ENCODE data around the gene OR2Z1. TPM values are rescaled to one million over a fixed set of nuclear protein-coding genes. Genes with fewer than 3 reads are reported as not detected.
"Not testable (repeated sequence)": the region's sequence is repeated elsewhere in the genome, so short reads cannot be mapped to it uniquely, and the experiment has no call there.

OR2Z1 gene
- total and polyA plus RNA-seq, 7 experiments from 2014 or later: 0.12 TPM; not detected in 6

DNA sequence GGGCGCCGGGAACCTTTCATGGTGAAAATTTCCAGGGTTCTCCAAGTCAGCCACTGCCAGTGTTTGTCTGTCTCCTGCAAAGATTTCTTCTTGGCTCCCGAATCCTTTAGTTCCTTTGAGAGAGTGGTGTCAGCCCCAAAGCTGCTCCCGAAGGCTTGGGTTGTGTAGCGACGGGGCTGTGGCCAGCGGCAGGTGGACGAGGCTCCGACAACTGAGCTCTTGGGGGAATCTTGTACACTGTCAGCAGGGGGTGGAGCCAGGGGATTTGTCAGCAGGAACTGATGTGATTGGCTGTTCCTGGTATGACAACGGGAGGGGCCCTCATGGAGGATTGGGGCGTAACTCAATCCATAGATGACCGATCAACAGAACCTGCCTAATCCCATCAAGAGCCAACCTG, 52.2 kb downstream of the OR2Z1 start:
- H3K9me3 Mint-ChIP-seq; POLR2A ChIA-PET; ATAC-seq; H3K4me1 ChIP-seq (ENCODE audit: control insufficient read depth in 2 of 2, insufficient read depth in 2 of 2, low read length in 2 of 2); H3K4me3 ChIP-seq (ENCODE audit: low read length); H3K36me3 Mint-ChIP-seq; H3K4me1 Mint-ChIP-seq; DNase-seq; intact Hi-C loops (cut with micrococcal nuclease); H3K36me3 ChIP-seq (ENCODE audit: control insufficient read depth in 2 of 3, insufficient read depth in 3 of 3, low read length in 3 of 3); H3K27ac ChIP-seq (ENCODE audit: low read depth, low read length); H3K27me3 ChIP-seq (ENCODE audit: control insufficient read depth in 2 of 2, insufficient read depth in 2 of 2, low read length in 2 of 2); CTCF ChIA-PET; H3K27me3 Mint-ChIP-seq; H3K4me3 Mint-ChIP-seq; H3K9me3 ChIP-seq (ENCODE audit: control insufficient read depth in 2 of 3, low read length in 3 of 3); H3K27ac Mint-ChIP-seq: not testable (repeated sequence)

Other genes starting within 250 kb of the OR2Z1 start
- gene PRAM1, start 219.0 kb upstream of the OR2Z1 start, total RNA-seq: 10 to 100 TPM in 2 of 5 experiments, 1 to 10 TPM in 3; 1.1 to 82.8 (median 3.9) TPM
- gene PRAM1, start 219.0 kb upstream of the OR2Z1 start, polyA plus RNA-seq: under 1 TPM; 0.12 to 0.34 TPM
- 10 to 100 TPM; 36.0 to 69.2 (median 60.8) TPM for gene ZNF414, start 207.5 kb upstream of the OR2Z1 start, total RNA-seq
- 10 to 100 TPM; 20.2 to 25.4 TPM for gene ZNF414, start 207.5 kb upstream of the OR2Z1 start, polyA plus RNA-seq
- gene MYO1F, start 144.2 kb upstream of the OR2Z1 start, total RNA-seq: 100 to 1,000 TPM in 2 of 5 experiments, 10 to 100 TPM in 3; 25.5 to 472 (median 66.7) TPM
- gene MYO1F, start 144.2 kb upstream of the OR2Z1 start, polyA plus RNA-seq: 1 to 10 TPM in 1 of 2 donors, under 1 TPM in 1; 0.83 to 1.0 TPM
- gene ADAMTS10, start 110.9 kb upstream of the OR2Z1 start, total RNA-seq: 100 to 1,000 TPM in 1 of 5 experiments, 10 to 100 TPM in 3, 1 to 10 TPM in 1; 8.2 to 102 (median 88.9) TPM
- gene ADAMTS10, start 110.9 kb upstream of the OR2Z1 start, polyA plus RNA-seq: 1 to 10 TPM; 1.5 to 3.4 TPM
- not detected for gene NFILZ, start 91.0 kb upstream of the OR2Z1 start, total RNA-seq
- not detected for gene NFILZ, start 91.0 kb upstream of the OR2Z1 start, polyA plus RNA-seq
- not detected for gene ACTL9, start 22.8 kb upstream of the OR2Z1 start, total RNA-seq
- not detected for gene ACTL9, start 22.8 kb upstream of the OR2Z1 start, polyA plus RNA-seq
- gene ZNF558, start 110.7 kb downstream of the OR2Z1 start, total RNA-seq: 10 to 100 TPM; 18.7 to 44.9 (median 26.3) TPM
- gene ZNF558, start 110.7 kb downstream of the OR2Z1 start, polyA plus RNA-seq: 10 to 100 TPM in 1 of 2 donors, 1 to 10 TPM in 1; 8.7 to 14.9 TPM
- gene MBD3L1, start 110.7 kb downstream of the OR2Z1 start, total RNA-seq: not detected
- not detected for gene MBD3L1, start 110.7 kb downstream of the OR2Z1 start, polyA plus RNA-seq